SH-SY5Y (cell line): ENCODE data around the gene ADCY6.

Experiments used
- GATA2 ChIP-seq: IDR thresholded peaks from 2 replicates; pipeline ENCODE4 v1.6.1; 2011; ENCODE audit warnings: mild to moderate bottlenecking, low read depth, low read length
- GATA3 ChIP-seq: IDR thresholded peaks from 2 replicates; pipeline ENCODE4 v1.6.1; 2011; ENCODE audit warnings: low read depth, mild to moderate bottlenecking, low read length, moderate library complexity

DNA sequence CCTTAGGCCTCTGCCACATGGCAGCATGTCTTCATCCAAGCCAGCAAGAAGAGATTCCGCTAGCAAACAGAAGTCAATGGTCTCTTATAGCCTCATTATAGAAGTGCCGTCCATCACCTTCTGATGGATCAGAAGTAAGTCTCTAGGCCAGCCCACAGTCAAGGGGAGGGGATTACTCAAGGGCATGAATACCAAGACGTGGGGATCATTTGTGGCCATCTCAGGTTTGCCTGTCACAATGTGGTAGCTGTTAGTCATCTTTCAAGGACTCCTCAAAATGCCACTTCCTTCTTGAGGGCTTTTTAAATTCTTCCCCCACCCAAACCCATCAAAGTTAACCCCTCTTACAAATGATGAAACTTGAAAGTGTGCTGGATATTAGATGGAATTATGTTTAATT, 8.1 kb upstream of the ADCY6 start:
- TF ChIP-seq GATA2 (no peak), GATA3 (no peak)
